HL-60 (cell line): Measurements from ENCODE around the gene ACTG1.

Source experiments
- DNase-seq, 2 experiments: peaks; one replicate each; pipeline ENCODE4 v3.0.0-alpha.2; 2010 to 2020; ENCODE audit warnings: low read depth in 1 of 2, low spot score in 1 of 2
- H3K27ac ChIP-seq: fragments of 250-450 bp; sonication (Bioruptor Pico); replicated peaks from 2 replicates; pipeline ENCODE4 v1.5.1; 2020; ENCODE audit warnings: mild to moderate bottlenecking, moderate library complexity
- H3K27me3 ChIP-seq: fragments of 250-450 bp; sonication (Bioruptor Pico); 2 replicates; pipeline ENCODE4 v1.5.1; 2021; ENCODE audit warnings: mild to moderate bottlenecking, moderate library complexity; ENCODE audit not compliant: insufficient read depth, poor library complexity, severe bottlenecking
- H3K4me3 ChIP-seq: replicated peaks from 2 replicates; pipeline ENCODE4 v1.5.1; 2011; ENCODE audit warnings: mild to moderate bottlenecking, control low read depth, low read length; ENCODE audit not compliant: insufficient read depth
- GABPA ChIP-seq: IDR thresholded peaks from 2 replicates; pipeline ENCODE4 v1.6.1; 2012; ENCODE audit warnings: low read depth
- POLR2AphosphoS5 ChIP-seq: IDR thresholded peaks from 2 replicates; pipeline ENCODE4 v1.6.1; 2012; ENCODE audit warnings: low read depth
- SPI1 ChIP-seq: IDR thresholded peaks from 2 replicates; pipeline ENCODE4 v1.6.1; 2012; ENCODE audit warnings: low read depth, mild to moderate bottlenecking, borderline replicate concordance
- TF ChIP-seq, protein P1 (sequence below): IDR thresholded peaks from 2 replicates; pipeline ENCODE4 v1.6.1; 2012; ENCODE audit warnings: low read depth; ENCODE audit not compliant: insufficient replicate concordance
- TF ChIP-seq, protein P2 (sequence below): IDR thresholded peaks from one replicate; pipeline ENCODE4 v1.5.1; 2011; ENCODE audit warnings: low read length, control low read depth, inconsistent platforms; ENCODE audit not compliant: insufficient read depth

ACTG1 gene

DNA sequence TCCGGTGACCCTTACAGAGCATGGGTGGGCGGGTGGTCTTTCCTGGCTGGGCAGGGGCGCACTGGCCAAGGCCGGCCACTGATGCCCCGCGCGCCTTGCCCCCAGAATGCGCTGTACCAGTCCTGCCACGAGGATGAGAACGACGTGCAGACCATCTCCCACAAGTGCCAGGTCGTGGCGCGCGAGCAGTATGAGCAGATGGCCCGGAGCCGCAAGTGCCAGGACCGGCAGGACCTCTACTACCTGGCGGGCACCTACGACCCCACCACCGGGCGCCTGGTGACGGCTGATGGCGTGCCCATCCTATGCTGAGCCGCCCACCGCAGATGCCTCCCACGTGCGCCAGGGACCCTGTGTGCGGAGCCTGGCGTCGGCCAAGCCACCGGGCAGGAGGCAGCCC is 49.1 kb downstream of the ACTG1 start:
- H3K4me3 ChIP-seq, result no peak overlapping the region
- H3K27ac ChIP-seq, result no peak overlapping the region; the same call in 1 of the 2 replicates
- peak; percentile 51 for TF ChIP-seq POLR2AphosphoS5
- TF ChIP-seq, protein P1, sequence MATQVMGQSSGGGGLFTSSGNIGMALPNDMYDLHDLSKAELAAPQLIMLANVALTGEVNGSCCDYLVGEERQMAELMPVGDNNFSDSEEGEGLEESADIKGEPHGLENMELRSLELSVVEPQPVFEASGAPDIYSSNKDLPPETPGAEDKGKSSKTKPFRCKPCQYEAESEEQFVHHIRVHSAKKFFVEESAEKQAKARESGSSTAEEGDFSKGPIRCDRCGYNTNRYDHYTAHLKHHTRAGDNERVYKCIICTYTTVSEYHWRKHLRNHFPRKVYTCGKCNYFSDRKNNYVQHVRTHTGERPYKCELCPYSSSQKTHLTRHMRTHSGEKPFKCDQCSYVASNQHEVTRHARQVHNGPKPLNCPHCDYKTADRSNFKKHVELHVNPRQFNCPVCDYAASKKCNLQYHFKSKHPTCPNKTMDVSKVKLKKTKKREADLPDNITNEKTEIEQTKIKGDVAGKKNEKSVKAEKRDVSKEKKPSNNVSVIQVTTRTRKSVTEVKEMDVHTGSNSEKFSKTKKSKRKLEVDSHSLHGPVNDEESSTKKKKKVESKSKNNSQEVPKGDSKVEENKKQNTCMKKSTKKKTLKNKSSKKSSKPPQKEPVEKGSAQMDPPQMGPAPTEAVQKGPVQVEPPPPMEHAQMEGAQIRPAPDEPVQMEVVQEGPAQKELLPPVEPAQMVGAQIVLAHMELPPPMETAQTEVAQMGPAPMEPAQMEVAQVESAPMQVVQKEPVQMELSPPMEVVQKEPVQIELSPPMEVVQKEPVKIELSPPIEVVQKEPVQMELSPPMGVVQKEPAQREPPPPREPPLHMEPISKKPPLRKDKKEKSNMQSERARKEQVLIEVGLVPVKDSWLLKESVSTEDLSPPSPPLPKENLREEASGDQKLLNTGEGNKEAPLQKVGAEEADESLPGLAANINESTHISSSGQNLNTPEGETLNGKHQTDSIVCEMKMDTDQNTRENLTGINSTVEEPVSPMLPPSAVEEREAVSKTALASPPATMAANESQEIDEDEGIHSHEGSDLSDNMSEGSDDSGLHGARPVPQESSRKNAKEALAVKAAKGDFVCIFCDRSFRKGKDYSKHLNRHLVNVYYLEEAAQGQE, result no peak
- TF ChIP-seq, protein P2, sequence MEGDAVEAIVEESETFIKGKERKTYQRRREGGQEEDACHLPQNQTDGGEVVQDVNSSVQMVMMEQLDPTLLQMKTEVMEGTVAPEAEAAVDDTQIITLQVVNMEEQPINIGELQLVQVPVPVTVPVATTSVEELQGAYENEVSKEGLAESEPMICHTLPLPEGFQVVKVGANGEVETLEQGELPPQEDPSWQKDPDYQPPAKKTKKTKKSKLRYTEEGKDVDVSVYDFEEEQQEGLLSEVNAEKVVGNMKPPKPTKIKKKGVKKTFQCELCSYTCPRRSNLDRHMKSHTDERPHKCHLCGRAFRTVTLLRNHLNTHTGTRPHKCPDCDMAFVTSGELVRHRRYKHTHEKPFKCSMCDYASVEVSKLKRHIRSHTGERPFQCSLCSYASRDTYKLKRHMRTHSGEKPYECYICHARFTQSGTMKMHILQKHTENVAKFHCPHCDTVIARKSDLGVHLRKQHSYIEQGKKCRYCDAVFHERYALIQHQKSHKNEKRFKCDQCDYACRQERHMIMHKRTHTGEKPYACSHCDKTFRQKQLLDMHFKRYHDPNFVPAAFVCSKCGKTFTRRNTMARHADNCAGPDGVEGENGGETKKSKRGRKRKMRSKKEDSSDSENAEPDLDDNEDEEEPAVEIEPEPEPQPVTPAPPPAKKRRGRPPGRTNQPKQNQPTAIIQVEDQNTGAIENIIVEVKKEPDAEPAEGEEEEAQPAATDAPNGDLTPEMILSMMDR, result no peak
- no peaks in the 10 kb centered on the region for H3K27me3 ChIP-seq
- DNase-seq, result no peak

DNA sequence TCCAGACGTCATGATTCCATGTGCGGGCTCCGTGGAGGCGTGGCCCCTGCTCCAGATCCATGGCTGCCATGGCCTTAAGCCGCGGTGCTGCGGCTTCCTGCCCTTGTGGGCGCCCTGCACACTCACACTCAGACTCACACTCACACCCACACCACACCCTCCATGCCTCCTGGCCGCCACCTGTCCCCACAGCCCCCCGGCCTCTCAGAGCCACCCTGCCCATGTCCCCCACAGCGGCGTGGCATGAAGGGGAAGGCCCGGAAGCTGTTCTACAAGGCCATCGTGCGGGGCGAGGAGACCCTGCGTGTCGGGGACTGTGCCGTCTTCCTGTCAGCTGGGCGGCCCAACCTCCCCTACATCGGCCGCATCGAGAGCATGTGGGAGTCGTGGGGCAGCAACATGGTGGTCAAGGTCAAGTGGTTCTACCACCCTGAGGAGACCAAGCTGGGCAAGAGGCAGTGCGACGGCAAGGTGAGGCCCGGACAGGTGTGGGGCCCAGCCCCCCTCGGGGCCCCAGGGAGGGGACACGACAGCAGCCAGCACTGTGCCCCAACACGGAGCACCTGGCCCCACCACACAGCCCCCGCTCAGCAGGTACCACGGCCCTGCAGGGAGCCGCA is 50.0 kb downstream of the ACTG1 start:
- Histone ChIP-seq H3K27me3 (no peaks in the 10 kb centered on the region), H3K4me3 (no peak overlapping the region; the same call in 1 of the 2 replicates), H3K27ac (peak overlapping the region; percentile 94)
- DNase-seq, result no peak
- TF ChIP-seq POLR2AphosphoS5 (no peak; the same call in 1 of the 2 replicates), SPI1 (no peak), GABPA (no peak)
- TF ChIP-seq, protein P2, result no peak
- TF ChIP-seq, protein P1, result no peak

DNA sequence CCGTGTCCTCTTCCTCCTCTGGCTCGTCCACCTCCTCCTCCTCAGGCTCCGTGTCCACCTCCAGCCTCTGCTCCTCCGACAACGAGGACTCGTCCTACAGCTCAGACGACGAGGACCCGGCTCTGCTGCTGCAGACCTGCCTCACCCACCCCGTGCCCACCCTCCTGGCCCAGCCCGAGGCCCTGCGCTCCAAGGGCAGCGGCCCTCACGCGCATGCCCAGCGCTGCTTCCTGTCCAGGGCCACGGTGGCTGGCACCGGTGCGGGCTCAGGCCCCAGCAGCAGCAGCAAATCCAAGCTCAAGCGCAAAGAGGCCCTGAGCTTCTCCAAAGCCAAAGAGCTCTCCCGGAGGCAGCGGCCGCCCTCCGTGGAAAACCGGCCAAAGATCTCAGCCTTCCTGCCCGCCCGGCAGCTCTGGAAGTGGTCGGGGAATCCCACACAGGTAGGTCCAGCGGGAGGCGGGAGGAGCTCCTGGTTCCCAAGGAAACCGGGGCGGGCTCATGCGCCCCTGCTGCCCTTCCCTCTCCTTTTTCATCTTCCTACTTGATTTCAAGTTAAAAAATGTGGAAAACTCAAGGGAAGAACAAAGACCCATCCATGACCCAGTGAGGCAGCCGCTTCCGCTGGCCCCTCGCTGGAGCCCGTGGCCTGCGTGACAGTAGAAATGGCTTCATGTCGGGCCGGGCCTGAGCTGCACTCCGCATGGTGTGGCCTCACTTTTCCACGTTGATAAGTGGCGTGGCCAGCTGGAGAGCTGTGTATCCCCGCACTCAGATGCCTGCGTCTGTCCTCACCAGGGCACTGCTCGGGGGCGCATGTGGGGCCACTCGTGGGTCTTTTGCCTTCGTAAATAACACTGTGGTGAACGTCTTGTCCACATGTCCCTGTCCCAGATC is 50.7 kb downstream of the ACTG1 start:
- Histone ChIP-seq H3K27ac (peak overlapping the region; percentile 94), H3K27me3 (no peaks in the 10 kb centered on the region), H3K4me3 (peak overlapping the region; percentile 40)
- TF ChIP-seq POLR2AphosphoS5, result no peak; the same call in none of the 2 replicates
- no peak for TF ChIP-seq GABPA
- TF ChIP-seq, protein P1, result no peak
- no peak for TF ChIP-seq SPI1
- TF ChIP-seq, protein P2, result no peak
- DNase-seq, result no peak
